Measurements from ENCODE around the gene KCTD15. TPM values are rescaled to one million over a fixed set of nuclear protein-coding genes. Genes with fewer than 3 reads are reported as not detected.

The KCTD15 gene
- total and polyA plus RNA-seq, 8 donors: 14.1 to 172 (median 30.1) TPM

DNA sequence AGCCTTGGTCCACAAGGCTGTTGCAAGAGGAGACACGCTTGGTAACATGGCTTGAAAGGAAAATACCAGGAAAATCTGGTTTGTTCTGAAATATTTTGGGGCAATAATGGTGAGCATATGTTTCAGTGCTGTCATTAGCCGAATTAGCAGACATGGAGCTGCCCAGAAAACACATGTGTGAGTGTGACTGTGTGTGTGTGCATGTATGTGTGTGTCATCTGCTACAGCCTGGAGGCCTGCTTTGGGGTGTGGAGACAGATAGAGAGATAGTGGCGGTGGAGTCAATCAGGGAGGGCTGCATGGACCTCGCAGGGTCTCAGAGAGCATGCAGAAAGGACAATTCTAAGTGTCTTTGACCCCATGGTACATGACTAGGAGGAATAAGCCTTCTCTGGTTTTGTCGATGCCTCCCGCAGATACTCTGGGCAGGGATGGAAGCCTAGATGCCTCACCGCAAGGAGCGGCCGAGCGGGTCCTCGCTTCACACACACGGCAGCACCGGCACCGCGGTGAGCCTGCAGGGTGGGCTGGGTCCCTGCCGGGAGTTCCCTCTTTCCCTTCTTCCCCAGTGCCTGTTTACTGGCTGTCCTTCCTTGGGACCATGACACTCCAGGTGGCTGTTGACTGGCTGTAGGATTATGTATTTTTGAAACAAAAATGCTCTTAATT is 3.5 kb downstream of the KCTD15 start:
- intact Hi-C loops (cut with DNase I; ENCODE audit: low total_unique reads): no loop called here

DNA sequence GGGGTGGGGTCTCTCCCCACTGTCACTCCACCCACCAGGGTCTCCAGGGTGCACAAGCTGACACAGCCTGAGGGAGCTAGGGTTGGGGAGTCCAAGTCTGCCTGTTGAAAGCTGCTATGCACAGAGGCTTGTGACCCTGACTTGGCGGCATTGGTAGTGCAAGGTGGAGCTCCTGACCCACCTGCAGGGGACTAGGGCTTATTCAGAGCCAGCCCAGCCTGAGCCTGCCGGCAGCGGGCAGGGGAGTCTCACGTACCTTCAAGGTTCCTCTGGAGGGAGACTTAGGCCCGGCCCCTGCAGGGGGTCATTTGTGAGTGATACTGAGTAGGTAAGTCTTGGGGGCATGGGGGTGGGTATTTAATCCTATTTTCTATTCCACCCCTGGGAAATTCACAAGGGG is 4.7 kb downstream of the KCTD15 start:
- WGBS, 5 donors: 93 to 96% (median 94%) methylated on average over 5 of the region's 5 CpGs
- no peak overlapping the region for H3K4me3 ChIP-seq
- DNase-seq: no peak
- H3K27me3 ChIP-seq: peaks cover 0 to 20% (median 0%) of the 10 kb centered on the region in 3 donors
- H3K36me3 ChIP-seq: peaks cover 0 to 46% (median 34%) of the 10 kb centered on the region in 4 donors
- H3K4me1 ChIP-seq: peaks cover 12 to 91% (median 61%) of the 10 kb centered on the region in 4 donors
- intact Hi-C loops (cut with DNase I; ENCODE audit: low total_unique reads): no loop called here
- H3K9me3 ChIP-seq: no peaks in the 10 kb centered on the region
- TF ChIP-seq POLR2A (IDR thresholded peaks at IDR 0.05) (no peak), EP300 (IDR thresholded peaks at IDR 0.05) (no peak), POLR2AphosphoS5 (IDR thresholded peaks at IDR 0.05) (no peak)
- TF ChIP-seq, protein P1, sequence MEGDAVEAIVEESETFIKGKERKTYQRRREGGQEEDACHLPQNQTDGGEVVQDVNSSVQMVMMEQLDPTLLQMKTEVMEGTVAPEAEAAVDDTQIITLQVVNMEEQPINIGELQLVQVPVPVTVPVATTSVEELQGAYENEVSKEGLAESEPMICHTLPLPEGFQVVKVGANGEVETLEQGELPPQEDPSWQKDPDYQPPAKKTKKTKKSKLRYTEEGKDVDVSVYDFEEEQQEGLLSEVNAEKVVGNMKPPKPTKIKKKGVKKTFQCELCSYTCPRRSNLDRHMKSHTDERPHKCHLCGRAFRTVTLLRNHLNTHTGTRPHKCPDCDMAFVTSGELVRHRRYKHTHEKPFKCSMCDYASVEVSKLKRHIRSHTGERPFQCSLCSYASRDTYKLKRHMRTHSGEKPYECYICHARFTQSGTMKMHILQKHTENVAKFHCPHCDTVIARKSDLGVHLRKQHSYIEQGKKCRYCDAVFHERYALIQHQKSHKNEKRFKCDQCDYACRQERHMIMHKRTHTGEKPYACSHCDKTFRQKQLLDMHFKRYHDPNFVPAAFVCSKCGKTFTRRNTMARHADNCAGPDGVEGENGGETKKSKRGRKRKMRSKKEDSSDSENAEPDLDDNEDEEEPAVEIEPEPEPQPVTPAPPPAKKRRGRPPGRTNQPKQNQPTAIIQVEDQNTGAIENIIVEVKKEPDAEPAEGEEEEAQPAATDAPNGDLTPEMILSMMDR (IDR thresholded peaks at IDR 0.05): no peak
- H3K27ac ChIP-seq: peak overlapping the region in 1 of 5 donors; percentile 86

More for the DNA sequence above, 3.5 kb downstream of the KCTD15 start:
- TF ChIP-seq, protein P1 (IDR thresholded peaks at IDR 0.05): no peak
- TF ChIP-seq POLR2A (IDR thresholded peaks at IDR 0.05): no peak
- TF ChIP-seq EP300 (IDR thresholded peaks at IDR 0.05): no peak
- TF ChIP-seq POLR2AphosphoS5 (IDR thresholded peaks at IDR 0.05): no peak
- peak overlapping the region in 2 of 4 donors; percentile 75 to 88 for H3K4me3 ChIP-seq
- no peaks in the 10 kb centered on the region for H3K9me3 ChIP-seq
- peaks cover 0 to 36% (median 31%) of the 10 kb centered on the region in 4 donors for H3K36me3 ChIP-seq
- peak overlapping the region in 1 of 5 donors; percentile 97 for H3K27ac ChIP-seq
- DNase-seq: no peak
- peaks cover 12 to 80% (median 53%) of the 10 kb centered on the region in 4 donors for H3K4me1 ChIP-seq
- 86 to 94% (median 94%) methylated on average over 15 to 16 of the region's 16 CpGs for WGBS, 5 donors
- peaks cover 0 to 20% (median 0%) of the 10 kb centered on the region in 3 donors for H3K27me3 ChIP-seq

DNA sequence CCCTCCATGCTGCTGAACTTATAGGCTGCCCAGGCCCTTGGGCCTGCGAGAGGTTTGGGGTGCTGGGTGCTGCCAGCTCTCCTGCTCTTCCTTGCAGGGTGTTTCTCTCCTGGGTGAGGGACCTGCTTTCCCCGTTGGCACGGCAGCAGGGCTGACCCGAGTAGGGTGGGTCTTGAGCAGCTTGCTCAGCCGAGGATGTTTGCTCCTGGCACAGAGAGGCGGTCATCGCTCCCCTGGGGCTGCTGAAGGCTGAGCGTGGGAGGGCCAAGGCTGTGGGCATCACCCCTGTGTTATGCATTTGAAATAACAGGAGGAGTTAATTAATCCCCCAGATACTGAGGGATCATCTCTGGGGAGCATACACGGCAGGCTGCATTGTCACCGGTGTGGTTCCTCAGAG is 5.3 kb downstream of the KCTD15 start:
- no peak for DNase-seq
- H3K36me3 ChIP-seq: peaks cover 3 to 52% (median 38%) of the 10 kb centered on the region in 4 donors
- peaks cover 0 to 15% (median 0%) of the 10 kb centered on the region in 3 donors for H3K27me3 ChIP-seq
- TF ChIP-seq POLR2A (IDR thresholded peaks at IDR 0.05) (no peak), POLR2AphosphoS5 (IDR thresholded peaks at IDR 0.05) (no peak), EP300 (IDR thresholded peaks at IDR 0.05) (no peak)
- TF ChIP-seq, protein P1 (IDR thresholded peaks at IDR 0.05): no peak
- intact Hi-C loops (cut with DNase I; ENCODE audit: low total_unique reads): no loop called here
- H3K27ac ChIP-seq: peak overlapping the region in 1 of 5 donors; percentile 86
- H3K4me1 ChIP-seq: peaks cover 12 to 90% (median 61%) of the 10 kb centered on the region in 4 donors
- H3K4me3 ChIP-seq: no peak overlapping the region
- H3K9me3 ChIP-seq: no peaks in the 10 kb centered on the region
- 74 to 87% (median 78%) methylated on average over 6 to 10 of the region's 10 CpGs for WGBS, 5 donors

DNA sequence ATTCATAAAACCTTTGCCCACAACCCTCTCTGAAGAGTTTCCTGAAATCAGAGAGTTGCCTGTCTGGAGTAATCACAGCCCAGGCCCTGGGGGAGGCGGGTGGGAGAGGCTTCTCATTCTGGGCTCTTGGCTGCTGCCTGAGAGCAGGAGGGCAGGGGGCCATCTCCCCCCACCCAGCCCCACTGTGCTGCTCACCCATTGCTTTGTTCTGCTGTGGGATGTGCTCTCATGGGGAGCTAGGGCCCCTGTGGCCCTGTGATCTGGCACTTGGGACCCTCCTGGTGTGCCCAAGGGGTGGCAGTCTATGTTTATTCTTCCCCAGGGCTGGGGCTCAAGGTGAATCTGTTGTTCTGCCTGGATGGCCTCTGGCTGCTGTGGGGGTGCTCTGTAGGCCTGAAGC is 6.1 kb downstream of the KCTD15 start:
- Histone ChIP-seq H3K36me3 (peaks cover 11 to 60% (median 45%) of the 10 kb centered on the region in 4 donors), H3K27me3 (peaks cover 0 to 7% (median 0%) of the 10 kb centered on the region in 3 donors), H3K4me1 (peaks cover 12 to 82% (median 54%) of the 10 kb centered on the region in 4 donors), H3K9me3 (no peaks in the 10 kb centered on the region), H3K4me3 (no peak overlapping the region), H3K27ac (peak overlapping the region in 4 of 5 donors; percentile 74 to 86 (median 74))
- no peak for DNase-seq
- intact Hi-C loops (cut with DNase I; ENCODE audit: low total_unique reads): no loop called here
- TF ChIP-seq, protein P1 (IDR thresholded peaks at IDR 0.05): no peak
- no peak for TF ChIP-seq EP300 (IDR thresholded peaks at IDR 0.05)
- no peak for TF ChIP-seq POLR2A (IDR thresholded peaks at IDR 0.05)
- no peak for TF ChIP-seq POLR2AphosphoS5 (IDR thresholded peaks at IDR 0.05)
- WGBS, 5 donors: 70 to 94% (median 88%) methylated on average over 1 of the region's 1 CpG

All from stomach (tissue), 9 donors.